HepG2 (cell line): Measurements from ENCODE around the gene GRK5. TPM values are rescaled to one million over a fixed set of nuclear protein-coding genes. Genes with fewer than 3 reads are reported as not detected.

Experiments
- AKNA ChIP-seq: sonication (generic); formaldehyde crosslinking; IDR thresholded peaks from 2 replicates; pipeline ENCODE4 v1.4.0; 2020; ENCODE audit warnings: missing genetic modification reagents, borderline replicate concordance
- CSRNP2 ChIP-seq: sonication (generic); formaldehyde crosslinking; conservative IDR thresholded peaks from 2 replicates; pipeline ENCODE4 v1.8.0; 2022; ENCODE audit warnings: low read depth, missing genetic modification reagents
- E2F2 ChIP-seq: sonication (generic); formaldehyde crosslinking; IDR thresholded peaks from 2 replicates; pipeline ENCODE4 v1.4.0; 2020; ENCODE audit warnings: missing genetic modification reagents, borderline replicate concordance
- GRHL1 ChIP-seq: sonication (generic); formaldehyde crosslinking; conservative IDR thresholded peaks from 2 replicates; pipeline ENCODE4 v1.8.0; 2022; ENCODE audit warnings: missing genetic modification reagents
- KLF13 ChIP-seq: sonication (generic); formaldehyde crosslinking; IDR thresholded peaks from 2 replicates; pipeline ENCODE4 v1.4.0; 2020; ENCODE audit warnings: mild to moderate bottlenecking, missing genetic modification reagents
- MBNL3 ChIP-seq: fragments of 250-450 bp; sonication (Bioruptor Pico); conservative IDR thresholded peaks from 2 replicates; pipeline ENCODE4 v1.8.0; 2022; ENCODE audit warnings: mild to moderate bottlenecking, inconsistent platforms
- RXRA ChIP-seq: sonication (generic); formaldehyde crosslinking; IDR thresholded peaks from 2 replicates; pipeline ENCODE4 v1.5.1; 2020; ENCODE audit warnings: missing genetic modification reagents
- SNAPC5 ChIP-seq: sonication (generic); formaldehyde crosslinking; IDR thresholded peaks from 2 replicates; pipeline ENCODE4 v1.8.1; 2023; ENCODE audit warnings: mild to moderate bottlenecking, missing genetic modification reagents, borderline replicate concordance
- TMF1 ChIP-seq: sonication (generic); formaldehyde crosslinking; IDR thresholded peaks from 2 replicates; pipeline ENCODE4 v1.8.1; 2022; ENCODE audit warnings: low read depth, missing genetic modification reagents
- ZNF18 ChIP-seq: sonication (generic); formaldehyde crosslinking; IDR thresholded peaks from 2 replicates; pipeline ENCODE4 v1.8.0; 2022; ENCODE audit warnings: mild to moderate bottlenecking, missing genetic modification reagents; ENCODE audit not compliant: insufficient replicate concordance
- ZNF253 ChIP-seq: sonication (generic); formaldehyde crosslinking; IDR thresholded peaks from 2 replicates; pipeline ENCODE4 v1.8.0; 2022; ENCODE audit warnings: mild to moderate bottlenecking, missing genetic modification reagents, borderline replicate concordance
- ZNF264 ChIP-seq: sonication (generic); formaldehyde crosslinking; IDR thresholded peaks from 2 replicates; pipeline ENCODE4 v1.4.0; 2020; ENCODE audit warnings: missing genetic modification reagents
- ZNF34 ChIP-seq: sonication (generic); formaldehyde crosslinking; IDR thresholded peaks from 2 replicates; pipeline ENCODE4 v1.4.0; 2020; ENCODE audit warnings: mild to moderate bottlenecking, missing genetic modification reagents, borderline replicate concordance
- ZNF713 ChIP-seq: sonication (generic); formaldehyde crosslinking; IDR thresholded peaks from 2 replicates; pipeline ENCODE4 v1.4.0; 2020; ENCODE audit warnings: mild to moderate bottlenecking, missing genetic modification reagents
- ZSCAN25 ChIP-seq: sonication (generic); formaldehyde crosslinking; IDR thresholded peaks from 2 replicates; pipeline ENCODE4 v1.8.0; 2022; ENCODE audit warnings: mild to moderate bottlenecking, missing genetic modification reagents
- polyA plus RNA-seq, 8 experiments: library from polyadenylated mRNA; depleted of rRNA in 3 of 8; stranded (reverse) in 7 of 8; unstranded in 1 of 8; fragments of >200 nt; fragmentation: Illumina TruSeq in 4 of 8; extraction: Trizol in 4 of 8; gene quantifications; 2 replicates each; pipeline versions ENCODE4 v1.2.1 to v1.2.3, GENCODE V29; 2011 to 2016; ENCODE audit warnings: low read depth in 4 of 8, missing spikeins in 1 of 8, mixed read lengths in 1 of 8; ENCODE audit not compliant: insufficient read depth in 1 of 8
- total RNA-seq, 5 experiments: library from RNA; depleted of rRNA; stranded (reverse); fragments of >200 nt; fragmentation: Illumina TruSeq; extraction: Trizol; gene quantifications; 2 replicates each; pipeline ENCODE4 v1.2.3, GENCODE V29; 2016; ENCODE audit warnings: low read depth in 1 of 5

The GRK5 gene
- total and polyA plus RNA-seq, 2 of the 13 experiments (the other 11 are each of a cell fraction or from before 2014, with no cell fraction given), result 10.4 to 12.6 TPM

GRCh38 chr10:119205894-119206602, 1.3 kb upstream of the GRK5 start (continued):
- TF ChIP-seq KLF13 (CRISPR knock-in tag) (no peak), ZNF253 (CRISPR knock-in tag) (no peak), ZSCAN25 (CRISPR knock-in tag) (no peak), MBNL3 (CRISPR knock-in tag) (no peak), ZNF713 (CRISPR knock-in tag) (no peak), E2F2 (no peak), GRHL1 (CRISPR knock-in tag) (no peak), RXRA (CRISPR knock-in tag) (no peak), ZNF18 (CRISPR knock-in tag) (no peak), ZNF34 (CRISPR knock-in tag) (no peak), ZNF264 (CRISPR knock-in tag) (no peak), CSRNP2 (no peak), SNAPC5 (CRISPR knock-in tag) (no peak), TMF1 (CRISPR knock-in tag) (no peak), AKNA (CRISPR knock-in tag) (no peak)
